T follicular helper cell (primary cell): ENCODE measurements around the gene PMAIP1.
"Not testable (repeated sequence)": the region's sequence is repeated elsewhere in the genome, so short reads cannot be mapped to it uniquely, and the experiment has no call there.

Source experiments
- DNase-seq: peaks from one replicate; pipeline ENCODE4 v3.0.0-alpha.2; 2020; ENCODE audit warnings: low read depth

Gene PMAIP1

GRCh38 chr18:59885579-59886163, 14.1 kb upstream of the PMAIP1 start:
- no peak for DNase-seq

GRCh38 chr18:59886399-59886798, 13.4 kb upstream of the PMAIP1 start:
- not testable (repeated sequence) for DNase-seq

GRCh38 chr18:59892123-59892522, 7.7 kb upstream of the PMAIP1 start:
- DNase-seq, result no peak

- no peak for DNase-seq
These were observed 5.8 kb upstream of the PMAIP1 start for GRCh38 chr18:59893971-59894370.

GRCh38 chr18:59897321-59897954, 2.4 kb upstream of the PMAIP1 start:
- DNase-seq, result no peak

GRCh38 chr18:59898093-59898492, 1.7 kb upstream of the PMAIP1 start:
- DNase-seq, result no peak

- DNase-seq, result no peak
These were observed 1.0 kb upstream of the PMAIP1 start for GRCh38 chr18:59898609-59899297.

GRCh38 chr18:59900222-59901128, 679 bp downstream of the PMAIP1 start:
- peak; percentile 42 for DNase-seq

GRCh38 chr18:59902131-59902992, 2.6 kb downstream of the PMAIP1 start:
- DNase-seq, result no peak

- no peak for DNase-seq
These were observed 3.3 kb downstream of the PMAIP1 start for GRCh38 chr18:59902993-59903610.

GRCh38 chr18:59904011-59904601, 4.3 kb downstream of the PMAIP1 start:
- no peak for DNase-seq

GRCh38 chr18:59905686-59906091, 5.9 kb downstream of the PMAIP1 start:
- DNase-seq, result no peak

- DNase-seq, result no peak
These were observed 6.4 kb downstream of the PMAIP1 start for GRCh38 chr18:59906203-59906602.

- no peak for DNase-seq
These were observed 7.4 kb downstream of the PMAIP1 start for GRCh38 chr18:59907172-59907571.

GRCh38 chr18:59907660-59908059, 7.9 kb downstream of the PMAIP1 start:
- DNase-seq, result no peak

GRCh38 chr18:59908799-59909198, 9.0 kb downstream of the PMAIP1 start:
- no peak for DNase-seq

- DNase-seq, result no peak
These were observed 9.7 kb downstream of the PMAIP1 start for GRCh38 chr18:59909289-59910036.

- no peak for DNase-seq
These were observed 11.2 kb downstream of the PMAIP1 start for GRCh38 chr18:59910967-59911366.

GRCh38 chr18:59911600-59911999, 11.8 kb downstream of the PMAIP1 start:
- no peak for DNase-seq
